SU-DHL-6 (cell line): ENCODE data around the gene CHAT.

Experiments
- H2AFZ ChIP-seq: fragments of 200-600 bp; sonication (generic); 2 replicates; pipeline ENCODE4 v1.6.1; 2014; ENCODE audit warnings: low read depth, mild to moderate bottlenecking, moderate library complexity, mixed read lengths, antibody characterized with exemption, low read length; ENCODE audit not compliant: severe bottlenecking
- H3F3A ChIP-seq: fragments of 200-600 bp; shearing (Covaris generic); 2 replicates; pipeline ENCODE4 v1.6.0; 2016; ENCODE audit warnings: antibody characterized with exemption, mild to moderate bottlenecking; ENCODE audit not compliant: insufficient read depth
- H3K27ac ChIP-seq: fragments of 200-600 bp; sonication (generic); 2 replicates; pipeline ENCODE4 v1.5.1; 2016; ENCODE audit warnings: low read depth, mild to moderate bottlenecking, low read length, moderate library complexity, mixed read lengths
- H3K27me3 ChIP-seq: fragments of 200-600 bp; sonication (generic), shearing (Covaris generic); 2 replicates; pipeline ENCODE4 v1.6.0; 2014; ENCODE audit warnings: mild to moderate bottlenecking, low read length
- H3K36me3 ChIP-seq: fragments of 200-600 bp; sonication (generic); 2 replicates; pipeline ENCODE4 v1.6.1; 2014; ENCODE audit warnings: mild to moderate bottlenecking, low read length, mixed read lengths
- H3K4me2 ChIP-seq: fragments of 300-600, 200-600 bp; shearing (Covaris generic), sonication (generic); 2 replicates; pipeline ENCODE4 v1.6.0; 2014; ENCODE audit warnings: low read length, low read depth, mild to moderate bottlenecking; ENCODE audit not compliant: poor library complexity, severe bottlenecking
- H3K4me3 ChIP-seq: fragments of 200-600 bp; sonication (generic); 2 replicates; pipeline ENCODE4 v1.5.1; 2014; ENCODE audit warnings: antibody characterized with exemption, low read length, mild to moderate bottlenecking, mixed read lengths; ENCODE audit not compliant: insufficient read depth, poor library complexity, severe bottlenecking
- H3K79me2 ChIP-seq: fragments of 200-600 bp; sonication (generic); 2 replicates; pipeline ENCODE4 v1.6.1; 2014; ENCODE audit warnings: mild to moderate bottlenecking, low read length, moderate library complexity; ENCODE audit not compliant: insufficient read depth
- H3K9ac ChIP-seq: fragments of 200-600 bp; sonication (generic); 2 replicates; pipeline ENCODE4 v1.7.0; 2014; ENCODE audit warnings: mild to moderate bottlenecking, low read length
- H3K9me2 ChIP-seq: fragments of 200-600 bp; sonication (generic); replicated peaks from 2 replicates; pipeline ENCODE4 v1.6.1; 2014; ENCODE audit warnings: low read length; ENCODE audit not compliant: insufficient read depth
- H3K9me3 ChIP-seq: fragments of 200-600 bp; sonication (generic); 2 replicates; pipeline ENCODE4 v1.6.1; 2014; ENCODE audit warnings: low read length, mixed read lengths; ENCODE audit not compliant: insufficient read depth
- H4K20me1 ChIP-seq: fragments of 200-600 bp; sonication (generic); 2 replicates; pipeline ENCODE4 v1.6.1; 2014; ENCODE audit warnings: low read depth, mild to moderate bottlenecking, antibody characterized with exemption, low read length, moderate library complexity, mixed read lengths
- CTCF ChIP-seq: fragments of 200-600 bp; sonication (generic); IDR thresholded peaks from one replicate; pipeline ENCODE4 v1.5.1; 2017; ENCODE audit warnings: antibody characterized with exemption, mild to moderate bottlenecking, low read length, moderate library complexity; ENCODE audit not compliant: insufficient read depth, poor library complexity, severe bottlenecking
- EZH2phosphoT487 ChIP-seq: fragments of 200-600 bp; sonication (generic), shearing (Covaris generic); conservative IDR thresholded peaks from 2 replicates; pipeline ENCODE4 v1.6.1; 2018; ENCODE audit warnings: mild to moderate bottlenecking, antibody characterized with exemption, low read length, moderate library complexity, mixed read lengths

The CHAT gene

DNA sequence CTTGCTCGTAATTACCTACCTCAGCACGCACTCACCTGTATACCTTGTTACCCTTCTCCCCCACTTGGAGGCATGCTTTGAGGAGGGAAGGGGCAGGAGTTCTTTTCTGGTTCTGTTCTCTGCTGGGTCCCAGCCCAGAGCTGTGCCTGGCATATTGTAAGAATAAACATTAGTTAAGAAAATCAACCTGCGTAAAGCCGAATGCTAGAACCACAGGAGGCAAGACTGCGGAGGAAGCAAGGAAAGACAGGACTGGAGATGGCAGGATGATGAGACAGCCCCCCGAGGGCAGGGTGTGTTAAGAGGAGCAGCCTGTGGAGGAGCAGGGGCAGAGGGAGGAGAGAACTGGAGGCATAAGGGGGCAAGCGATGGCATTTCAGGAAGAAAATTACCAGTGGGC lies 75.1 kb downstream of the CHAT start:
- Histone ChIP-seq H3K9me2 (no peaks in the 10 kb centered on the region), H4K20me1 (no peaks in the 10 kb centered on the region), H3F3A (no peaks in the 10 kb centered on the region), H3K9me3 (no peaks in the 10 kb centered on the region), H3K36me3 (no peaks in the 10 kb centered on the region), H3K4me3 (no peak overlapping the region), H3K79me2 (no peaks in the 10 kb centered on the region), H3K27ac (no peak overlapping the region), H3K27me3 (no peaks in the 10 kb centered on the region), H2AFZ (no peak overlapping the region), H3K9ac (no peak overlapping the region), H3K4me2 (no peak overlapping the region)
- TF ChIP-seq CTCF (no peak), EZH2phosphoT487 (no peak)

- Histone ChIP-seq H3K79me2 (no peaks in the 10 kb centered on the region), H3K4me2 (no peak overlapping the region), H3K4me3 (no peak overlapping the region), H3K9me3 (no peaks in the 10 kb centered on the region), H4K20me1 (no peaks in the 10 kb centered on the region), H3K27me3 (no peaks in the 10 kb centered on the region), H3K36me3 (no peaks in the 10 kb centered on the region), H2AFZ (no peak overlapping the region), H3K9me2 (no peaks in the 10 kb centered on the region), H3K27ac (no peak overlapping the region), H3K9ac (no peak overlapping the region), H3F3A (no peaks in the 10 kb centered on the region)
- no peak for TF ChIP-seq EZH2phosphoT487
- TF ChIP-seq CTCF: no peak
These were observed 76.2 kb downstream of the CHAT start for GRCh38 chr10:49689882-49690510.

GRCh38 chr10:49690698-49691356 lies 77.0 kb downstream of the CHAT start:
- Histone ChIP-seq H3K36me3 (no peaks in the 10 kb centered on the region), H3K4me2 (no peak overlapping the region), H3K9me2 (no peaks in the 10 kb centered on the region), H4K20me1 (no peaks in the 10 kb centered on the region), H2AFZ (no peak overlapping the region), H3K27ac (no peak overlapping the region), H3K79me2 (no peaks in the 10 kb centered on the region), H3K9ac (no peak overlapping the region), H3F3A (no peaks in the 10 kb centered on the region), H3K9me3 (no peaks in the 10 kb centered on the region), H3K27me3 (no peaks in the 10 kb centered on the region), H3K4me3 (no peak overlapping the region)
- TF ChIP-seq EZH2phosphoT487 (no peak), CTCF (no peak)
